IPS-15b (cell line): Measurements from ENCODE around the gene FAM98B.

ENCODE experiments used
- H3K27me3 ChIP-seq: one replicate; pipeline ENCODE4 v1.6.1; 2013; ENCODE audit warnings: low read length; ENCODE audit not compliant: control insufficient read depth, insufficient read depth
- H3K36me3 ChIP-seq: one replicate; pipeline ENCODE4 v1.6.1; 2013; ENCODE audit warnings: low read length; ENCODE audit not compliant: control insufficient read depth, insufficient read depth
- H3K4me1 ChIP-seq: one replicate; pipeline ENCODE4 v1.6.1; 2013; ENCODE audit warnings: mild to moderate bottlenecking, low read length; ENCODE audit not compliant: control insufficient read depth, insufficient read depth
- H3K4me3 ChIP-seq: one replicate; pipeline ENCODE4 v1.5.1; 2013; ENCODE audit warnings: low read depth, low read length
- H3K9ac ChIP-seq: one replicate; pipeline ENCODE4 v1.6.1; 2013; ENCODE audit warnings: low read depth, mild to moderate bottlenecking, low read length
- H3K9me3 ChIP-seq: one replicate; pipeline ENCODE4 v1.6.1; 2013; ENCODE audit warnings: mild to moderate bottlenecking, low read length; ENCODE audit not compliant: control insufficient read depth, insufficient read depth

The FAM98B gene

GRCh38 chr15:38531509-38531908 is 77.6 kb downstream of the FAM98B start:
- Histone ChIP-seq H3K4me3 (no peak overlapping the region), H3K9ac (no peak overlapping the region), H3K27me3 (no peaks in the 10 kb centered on the region), H3K9me3 (no peaks in the 10 kb centered on the region), H3K4me1 (no peaks in the 10 kb centered on the region), H3K36me3 (no peaks in the 10 kb centered on the region)

- no peaks in the 10 kb centered on the region for H3K36me3 ChIP-seq
- H3K9me3 ChIP-seq: no peaks in the 10 kb centered on the region
- H3K4me3 ChIP-seq: no peak overlapping the region
- no peak overlapping the region for H3K9ac ChIP-seq
- H3K4me1 ChIP-seq: no peaks in the 10 kb centered on the region
- H3K27me3 ChIP-seq: no peaks in the 10 kb centered on the region
These were observed 78.8 kb downstream of the FAM98B start for GRCh38 chr15:38532728-38533127.

GRCh38 chr15:38533416-38533915 is 79.5 kb downstream of the FAM98B start:
- H3K9ac ChIP-seq: no peak overlapping the region

GRCh38 chr15:38533926-38534325 is 80.0 kb downstream of the FAM98B start:
- Histone ChIP-seq H3K4me1 (no peaks in the 10 kb centered on the region), H3K9ac (no peak overlapping the region), H3K36me3 (no peaks in the 10 kb centered on the region), H3K9me3 (no peaks in the 10 kb centered on the region), H3K27me3 (no peaks in the 10 kb centered on the region), H3K4me3 (no peak overlapping the region)

More at GRCh38 chr15:38533416-38533915, 79.5 kb downstream of the FAM98B start:
- H3K9me3 ChIP-seq: no peaks in the 10 kb centered on the region
- no peak overlapping the region for H3K4me3 ChIP-seq
- no peaks in the 10 kb centered on the region for H3K27me3 ChIP-seq
- no peaks in the 10 kb centered on the region for H3K36me3 ChIP-seq
- H3K4me1 ChIP-seq: no peaks in the 10 kb centered on the region

- Histone ChIP-seq H3K36me3 (no peaks in the 10 kb centered on the region), H3K9me3 (no peaks in the 10 kb centered on the region), H3K4me1 (no peaks in the 10 kb centered on the region), H3K27me3 (no peaks in the 10 kb centered on the region), H3K9ac (no peak overlapping the region), H3K4me3 (no peak overlapping the region)
These were observed 80.8 kb downstream of the FAM98B start for GRCh38 chr15:38534691-38535090.

- Histone ChIP-seq H3K9me3 (no peaks in the 10 kb centered on the region), H3K9ac (no peak overlapping the region), H3K4me1 (no peaks in the 10 kb centered on the region), H3K36me3 (no peaks in the 10 kb centered on the region), H3K27me3 (no peaks in the 10 kb centered on the region), H3K4me3 (no peak overlapping the region)
These were observed 81.7 kb downstream of the FAM98B start for GRCh38 chr15:38535491-38536200.

GRCh38 chr15:38536201-38536676 is 82.3 kb downstream of the FAM98B start:
- Histone ChIP-seq H3K4me1 (no peaks in the 10 kb centered on the region), H3K9ac (no peak overlapping the region), H3K4me3 (no peak overlapping the region), H3K27me3 (no peaks in the 10 kb centered on the region), H3K36me3 (no peaks in the 10 kb centered on the region), H3K9me3 (no peaks in the 10 kb centered on the region)
